Measurements from ENCODE around the gene RBM38. TPM values are rescaled to one million over a fixed set of nuclear protein-coding genes. Genes with fewer than 3 reads are reported as not detected.

The RBM38 gene
- total RNA-seq, 1 experiment from 2014 or later, result 39.9 TPM

DNA sequence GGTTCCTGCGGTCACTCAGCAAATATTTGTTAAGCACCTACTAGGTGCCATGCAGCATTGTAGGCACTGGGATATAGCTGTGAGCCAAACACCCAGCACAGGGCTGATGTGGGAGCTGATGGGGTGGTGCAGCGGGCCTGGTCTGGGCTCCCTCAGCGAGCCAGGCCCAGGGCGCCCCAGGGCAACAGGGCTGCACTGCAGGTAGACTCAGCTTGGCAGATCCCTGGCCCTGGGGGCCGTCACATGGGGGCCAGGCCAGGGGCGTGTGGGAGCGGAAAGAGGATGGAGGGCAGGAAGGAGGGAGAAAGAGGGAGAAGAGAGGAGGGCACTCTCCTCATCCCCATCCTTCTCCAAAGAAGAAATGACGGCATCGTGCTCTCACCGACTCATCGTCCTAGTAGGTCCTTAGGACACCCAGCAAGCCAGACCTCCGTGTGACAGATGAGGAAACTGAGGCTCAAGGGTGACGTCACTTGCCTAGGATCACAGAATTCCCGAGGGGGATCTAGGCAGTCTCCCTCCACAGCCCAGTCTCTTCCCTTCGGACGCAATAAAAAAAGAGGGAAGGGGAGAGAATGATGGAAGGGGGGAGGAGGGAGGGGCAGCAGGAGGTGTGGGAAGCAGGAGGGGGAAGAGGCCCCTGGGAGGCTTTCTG lies 53.3 kb downstream of the RBM38 start:
- TF ChIP-seq SIN3A (IDR thresholded peaks at IDR 0.05; ENCODE audit: borderline replicate concordance, insufficient read depth, low read depth, low read length) (no peak), TCF7L2 (IDR thresholded peaks at IDR 0.05; ENCODE audit: low read depth, low read length) (no peak), POLR2AphosphoS5 (IDR thresholded peaks at IDR 0.05; ENCODE audit: low read depth, low read length) (no peak), CTCF (IDR thresholded peaks at IDR 0.05) (no peak)
- TF ChIP-seq, protein P1, sequence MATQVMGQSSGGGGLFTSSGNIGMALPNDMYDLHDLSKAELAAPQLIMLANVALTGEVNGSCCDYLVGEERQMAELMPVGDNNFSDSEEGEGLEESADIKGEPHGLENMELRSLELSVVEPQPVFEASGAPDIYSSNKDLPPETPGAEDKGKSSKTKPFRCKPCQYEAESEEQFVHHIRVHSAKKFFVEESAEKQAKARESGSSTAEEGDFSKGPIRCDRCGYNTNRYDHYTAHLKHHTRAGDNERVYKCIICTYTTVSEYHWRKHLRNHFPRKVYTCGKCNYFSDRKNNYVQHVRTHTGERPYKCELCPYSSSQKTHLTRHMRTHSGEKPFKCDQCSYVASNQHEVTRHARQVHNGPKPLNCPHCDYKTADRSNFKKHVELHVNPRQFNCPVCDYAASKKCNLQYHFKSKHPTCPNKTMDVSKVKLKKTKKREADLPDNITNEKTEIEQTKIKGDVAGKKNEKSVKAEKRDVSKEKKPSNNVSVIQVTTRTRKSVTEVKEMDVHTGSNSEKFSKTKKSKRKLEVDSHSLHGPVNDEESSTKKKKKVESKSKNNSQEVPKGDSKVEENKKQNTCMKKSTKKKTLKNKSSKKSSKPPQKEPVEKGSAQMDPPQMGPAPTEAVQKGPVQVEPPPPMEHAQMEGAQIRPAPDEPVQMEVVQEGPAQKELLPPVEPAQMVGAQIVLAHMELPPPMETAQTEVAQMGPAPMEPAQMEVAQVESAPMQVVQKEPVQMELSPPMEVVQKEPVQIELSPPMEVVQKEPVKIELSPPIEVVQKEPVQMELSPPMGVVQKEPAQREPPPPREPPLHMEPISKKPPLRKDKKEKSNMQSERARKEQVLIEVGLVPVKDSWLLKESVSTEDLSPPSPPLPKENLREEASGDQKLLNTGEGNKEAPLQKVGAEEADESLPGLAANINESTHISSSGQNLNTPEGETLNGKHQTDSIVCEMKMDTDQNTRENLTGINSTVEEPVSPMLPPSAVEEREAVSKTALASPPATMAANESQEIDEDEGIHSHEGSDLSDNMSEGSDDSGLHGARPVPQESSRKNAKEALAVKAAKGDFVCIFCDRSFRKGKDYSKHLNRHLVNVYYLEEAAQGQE (IDR thresholded peaks at IDR 0.05; ENCODE audit: insufficient read depth in 1 of 2, low read depth in 2 of 2, low read length in 1 of 2), result no peak
- ATAC-seq (no peak), DNase-seq (ENCODE audit: low read depth, low spot score) (no peak)
- intact Hi-C loops (cut with micrococcal nuclease; ENCODE audit: unreplicated experiment) (no loop called here), in situ Hi-C loops (cut with HindIII; ENCODE audit: low pct_unique_long_range_greater_than_20kb, low sequenced_read_pairs) (no loop called here)
- H3K9me3 ChIP-seq (ENCODE audit: control insufficient read depth, insufficient read depth, low read depth, low read length), result no peaks in the 10 kb centered on the region
- no peaks in the 10 kb centered on the region for H3K36me3 ChIP-seq (ENCODE audit: control insufficient read depth, insufficient read depth, low read length)
- no TSS peak for BruUV-seq (replicated peaks)
- ChIA-PET POLR2A (no interaction called here), CTCF (no interaction called here)
- H3K27ac ChIP-seq (ENCODE audit: low read length), result no peak overlapping the region
- no peaks in the 10 kb centered on the region for H3K27me3 ChIP-seq (ENCODE audit: control insufficient read depth, insufficient read depth, low read length)
- H3K4me3 ChIP-seq (ENCODE audit: low read depth in 2 of 2, low read length in 2 of 2), result no peak overlapping the region
- H3K4me1 ChIP-seq (ENCODE audit: control insufficient read depth, insufficient read depth, low read length), result peaks cover 6% of the 10 kb centered on the region

- CTCF ChIA-PET, result no interaction called here
- no peaks in the 10 kb centered on the region for H3K9me3 ChIP-seq (ENCODE audit: control insufficient read depth, insufficient read depth, low read depth, low read length)
- no peak overlapping the region for H3K27ac ChIP-seq (ENCODE audit: low read length)
- TF ChIP-seq, protein P1 (IDR thresholded peaks at IDR 0.05; ENCODE audit: insufficient read depth in 1 of 2, low read depth in 2 of 2, low read length in 1 of 2), result no peak
- no peak for TF ChIP-seq TCF7L2 (IDR thresholded peaks at IDR 0.05; ENCODE audit: low read depth, low read length)
- no peak for TF ChIP-seq SIN3A (IDR thresholded peaks at IDR 0.05; ENCODE audit: borderline replicate concordance, insufficient read depth, low read depth, low read length)
- TF ChIP-seq CTCF (IDR thresholded peaks at IDR 0.05), result no peak
- TF ChIP-seq POLR2AphosphoS5 (IDR thresholded peaks at IDR 0.05; ENCODE audit: low read depth, low read length), result no peak
- POLR2A ChIA-PET, result no interaction called here
- intact Hi-C loops (cut with micrococcal nuclease; ENCODE audit: unreplicated experiment), result no loop called here
- ATAC-seq, result no peak
- in situ Hi-C loops (cut with HindIII; ENCODE audit: low pct_unique_long_range_greater_than_20kb, low sequenced_read_pairs), result no loop called here
- H3K27me3 ChIP-seq (ENCODE audit: control insufficient read depth, insufficient read depth, low read length), result no peaks in the 10 kb centered on the region
- BruUV-seq (replicated peaks), result no TSS peak
- H3K4me1 ChIP-seq (ENCODE audit: control insufficient read depth, insufficient read depth, low read length), result peaks cover 10% of the 10 kb centered on the region
- no peak for DNase-seq (ENCODE audit: low read depth, low spot score)
- no peaks in the 10 kb centered on the region for H3K36me3 ChIP-seq (ENCODE audit: control insufficient read depth, insufficient read depth, low read length)
- no peak overlapping the region for H3K4me3 ChIP-seq (ENCODE audit: low read depth in 2 of 2, low read length in 2 of 2)
Observed at GRCh38 chr20:57445298-57445697, 54.1 kb downstream of the RBM38 start.

Data from Panc1 (cell line).